ENCODE data around the gene KRTAP4-16.

DNA sequence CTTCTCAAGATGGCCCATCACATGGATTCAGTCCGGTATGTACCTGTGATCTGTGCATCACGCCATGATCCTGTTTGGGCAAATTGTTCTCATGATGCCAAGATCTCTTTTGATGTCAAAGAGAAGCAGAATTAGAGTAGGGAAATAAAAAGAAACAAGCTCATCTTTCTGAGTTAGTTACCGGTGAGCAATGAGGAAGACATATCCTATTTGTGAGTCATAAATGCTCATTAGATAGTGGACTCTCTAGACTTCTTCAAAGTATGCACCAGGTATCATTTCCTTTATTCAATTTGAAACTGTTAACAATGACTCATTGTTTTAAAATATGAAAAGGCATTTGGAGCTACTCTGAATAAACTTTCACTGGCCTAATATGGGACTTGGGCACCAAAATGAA, 30.0 kb upstream of the KRTAP4-16 start:
- TF ChIP-seq EP300 (IDR thresholded peaks at IDR 0.05; ENCODE audit: borderline replicate concordance) (no peak), YY1 (IDR thresholded peaks at IDR 0.05; ENCODE audit: low read depth) (no peak), USF1 (IDR thresholded peaks at IDR 0.05) (no peak), RAD21 (IDR thresholded peaks at IDR 0.05; ENCODE audit: low read depth) (no peak), CEBPB (IDR thresholded peaks at IDR 0.05) (no peak), TEAD4 (IDR thresholded peaks at IDR 0.05) (no peak), FOXM1 (IDR thresholded peaks at IDR 0.05; ENCODE audit: borderline replicate concordance, low read depth) (no peak), CREB1 (IDR thresholded peaks at IDR 0.05; ENCODE audit: low read depth) (no peak), TAF1 (IDR thresholded peaks at IDR 0.05; ENCODE audit: low read depth) (no peak), EGR1 (IDR thresholded peaks at IDR 0.05) (no peak), TCF12 (IDR thresholded peaks at IDR 0.05; ENCODE audit: low read depth) (no peak)
- TF ChIP-seq, protein P1, sequence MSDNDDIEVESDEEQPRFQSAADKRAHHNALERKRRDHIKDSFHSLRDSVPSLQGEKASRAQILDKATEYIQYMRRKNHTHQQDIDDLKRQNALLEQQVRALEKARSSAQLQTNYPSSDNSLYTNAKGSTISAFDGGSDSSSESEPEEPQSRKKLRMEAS (IDR thresholded peaks at IDR 0.05), result no peak
- TF ChIP-seq, protein P2, sequence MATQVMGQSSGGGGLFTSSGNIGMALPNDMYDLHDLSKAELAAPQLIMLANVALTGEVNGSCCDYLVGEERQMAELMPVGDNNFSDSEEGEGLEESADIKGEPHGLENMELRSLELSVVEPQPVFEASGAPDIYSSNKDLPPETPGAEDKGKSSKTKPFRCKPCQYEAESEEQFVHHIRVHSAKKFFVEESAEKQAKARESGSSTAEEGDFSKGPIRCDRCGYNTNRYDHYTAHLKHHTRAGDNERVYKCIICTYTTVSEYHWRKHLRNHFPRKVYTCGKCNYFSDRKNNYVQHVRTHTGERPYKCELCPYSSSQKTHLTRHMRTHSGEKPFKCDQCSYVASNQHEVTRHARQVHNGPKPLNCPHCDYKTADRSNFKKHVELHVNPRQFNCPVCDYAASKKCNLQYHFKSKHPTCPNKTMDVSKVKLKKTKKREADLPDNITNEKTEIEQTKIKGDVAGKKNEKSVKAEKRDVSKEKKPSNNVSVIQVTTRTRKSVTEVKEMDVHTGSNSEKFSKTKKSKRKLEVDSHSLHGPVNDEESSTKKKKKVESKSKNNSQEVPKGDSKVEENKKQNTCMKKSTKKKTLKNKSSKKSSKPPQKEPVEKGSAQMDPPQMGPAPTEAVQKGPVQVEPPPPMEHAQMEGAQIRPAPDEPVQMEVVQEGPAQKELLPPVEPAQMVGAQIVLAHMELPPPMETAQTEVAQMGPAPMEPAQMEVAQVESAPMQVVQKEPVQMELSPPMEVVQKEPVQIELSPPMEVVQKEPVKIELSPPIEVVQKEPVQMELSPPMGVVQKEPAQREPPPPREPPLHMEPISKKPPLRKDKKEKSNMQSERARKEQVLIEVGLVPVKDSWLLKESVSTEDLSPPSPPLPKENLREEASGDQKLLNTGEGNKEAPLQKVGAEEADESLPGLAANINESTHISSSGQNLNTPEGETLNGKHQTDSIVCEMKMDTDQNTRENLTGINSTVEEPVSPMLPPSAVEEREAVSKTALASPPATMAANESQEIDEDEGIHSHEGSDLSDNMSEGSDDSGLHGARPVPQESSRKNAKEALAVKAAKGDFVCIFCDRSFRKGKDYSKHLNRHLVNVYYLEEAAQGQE (IDR thresholded peaks at IDR 0.05; ENCODE audit: low read depth), result no peak
